OCI-LY3 (cell line): ENCODE data around the gene GUCY1B1.

ENCODE experiments used
- EZH2phosphoT487 ChIP-seq: fragments of 200-600 bp; shearing (Covaris generic); IDR thresholded peaks from 2 replicates; pipeline ENCODE4 v1.6.1; 2018; ENCODE audit warnings: antibody characterized with exemption, mixed run types, low read depth
- TF ChIP-seq, protein P1 (sequence below): fragments of 200-600, 300-600 bp; sonication (generic); IDR thresholded peaks from 2 replicates; pipeline ENCODE4 v1.5.1; 2014; ENCODE audit warnings: antibody characterized with exemption, low read length, low read depth

DNA sequence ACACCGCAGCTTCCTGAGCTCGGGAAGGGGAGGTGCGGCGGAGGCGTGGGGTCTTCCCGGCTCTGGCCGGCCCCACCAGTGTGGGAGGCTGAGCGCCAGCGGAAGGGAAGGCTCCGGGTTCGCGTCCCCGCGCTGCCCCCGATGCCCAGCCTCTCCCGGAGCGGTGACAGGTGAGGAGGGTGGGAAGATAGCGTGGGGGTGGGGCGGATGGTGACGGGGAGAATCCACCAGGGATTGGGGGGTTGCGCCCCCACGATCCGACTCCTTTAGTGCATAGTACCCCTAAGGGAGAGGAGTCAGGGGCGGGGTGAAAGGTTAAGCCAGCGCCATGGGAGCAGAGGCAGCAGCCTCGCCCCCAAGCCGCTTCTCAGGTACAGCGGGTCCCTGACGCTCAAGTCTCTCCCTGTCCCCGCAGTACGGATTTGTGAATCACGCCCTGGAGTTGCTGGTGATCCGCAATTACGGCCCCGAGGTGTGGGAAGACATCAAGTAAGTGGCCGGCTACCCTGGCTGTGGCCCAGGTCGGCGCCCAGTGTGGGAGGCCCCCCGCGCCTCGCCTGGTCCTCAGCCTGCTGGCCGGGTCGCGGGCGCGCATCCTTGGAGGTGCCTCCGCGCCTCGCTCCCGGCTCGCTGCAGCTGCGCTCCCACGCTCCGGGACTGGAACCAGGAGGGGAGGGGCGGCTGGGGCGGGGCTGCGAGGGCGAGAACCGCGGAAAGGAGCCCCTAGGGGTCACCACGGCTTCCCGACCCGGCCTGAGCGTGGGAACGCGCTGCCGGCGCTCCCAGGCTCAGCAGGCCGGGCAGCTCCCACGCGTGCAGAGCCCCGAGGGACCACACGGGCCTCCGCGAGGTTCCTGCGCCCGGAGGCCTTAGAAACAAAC lies 791 bp downstream of the GUCY1B1 start:
- TF ChIP-seq, protein P1, sequence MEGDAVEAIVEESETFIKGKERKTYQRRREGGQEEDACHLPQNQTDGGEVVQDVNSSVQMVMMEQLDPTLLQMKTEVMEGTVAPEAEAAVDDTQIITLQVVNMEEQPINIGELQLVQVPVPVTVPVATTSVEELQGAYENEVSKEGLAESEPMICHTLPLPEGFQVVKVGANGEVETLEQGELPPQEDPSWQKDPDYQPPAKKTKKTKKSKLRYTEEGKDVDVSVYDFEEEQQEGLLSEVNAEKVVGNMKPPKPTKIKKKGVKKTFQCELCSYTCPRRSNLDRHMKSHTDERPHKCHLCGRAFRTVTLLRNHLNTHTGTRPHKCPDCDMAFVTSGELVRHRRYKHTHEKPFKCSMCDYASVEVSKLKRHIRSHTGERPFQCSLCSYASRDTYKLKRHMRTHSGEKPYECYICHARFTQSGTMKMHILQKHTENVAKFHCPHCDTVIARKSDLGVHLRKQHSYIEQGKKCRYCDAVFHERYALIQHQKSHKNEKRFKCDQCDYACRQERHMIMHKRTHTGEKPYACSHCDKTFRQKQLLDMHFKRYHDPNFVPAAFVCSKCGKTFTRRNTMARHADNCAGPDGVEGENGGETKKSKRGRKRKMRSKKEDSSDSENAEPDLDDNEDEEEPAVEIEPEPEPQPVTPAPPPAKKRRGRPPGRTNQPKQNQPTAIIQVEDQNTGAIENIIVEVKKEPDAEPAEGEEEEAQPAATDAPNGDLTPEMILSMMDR = no peak
- TF ChIP-seq EZH2phosphoT487 = no peak
